Left renal cortex interstitium (tissue), 4 donors: ENCODE measurements around the gene SP6. TPM values are rescaled to one million over a fixed set of nuclear protein-coding genes. Genes with fewer than 3 reads are reported as not detected.

ENCODE experiments used
- DNase-seq, 4 donors: peaks; one replicate each; pipeline ENCODE4 v3.0.0-alpha.2; 2013; ENCODE audit warnings: low read depth in 4 of 4, low spot score in 2 of 4, missing footprints in 1 of 4
- polyA plus RNA-seq, 4 donors: library from polyadenylated mRNA; unstranded; fragments of 120-200 nt; gene quantifications; one replicate each; pipeline ENCODE4 v1.2.1, GENCODE V29; 2013; ENCODE audit not compliant: insufficient read length in 4 of 4

SP6 gene
- polyA plus RNA-seq, 4 donors = 2.3 to 3.8 (median 3.0) TPM

- no peak for DNase-seq
Observed at GRCh38 chr17:47800686-47801085, 50.3 kb downstream of the SP6 start.

- DNase-seq = no peak
Observed at GRCh38 chr17:47797797-47798196, 53.2 kb downstream of the SP6 start.

Other genes starting within 250 kb of the SP6 start
- gene KPNB1, start 201.2 kb downstream of the SP6 start, polyA plus RNA-seq = 100 to 1,000 TPM; 220 to 256 (median 244) TPM
- 10 to 100 TPM; 22.3 to 36.7 (median 30.5) TPM for gene TBKBP1, start 157.0 kb downstream of the SP6 start, polyA plus RNA-seq
- under 1 TPM; 0.03 to 0.21 (median 0.13) TPM for gene TBX21, start 117.9 kb downstream of the SP6 start, polyA plus RNA-seq
- 10 to 100 TPM; 10.9 to 17.3 (median 14.0) TPM for gene OSBPL7, start 29.4 kb downstream of the SP6 start, polyA plus RNA-seq
- gene MRPL10, start 19.6 kb downstream of the SP6 start, polyA plus RNA-seq = 10 to 100 TPM; 52.1 to 55.6 (median 53.4) TPM
- gene LRRC46, start 19.5 kb downstream of the SP6 start, polyA plus RNA-seq = 1 to 10 TPM; 1.7 to 3.7 (median 2.7) TPM
- 10 to 100 TPM; 48.7 to 82.3 (median 56.0) TPM for gene SCRN2, start 9.9 kb downstream of the SP6 start, polyA plus RNA-seq
- gene SP2, start 45.1 kb upstream of the SP6 start, polyA plus RNA-seq = 10 to 100 TPM; 21.6 to 26.2 (median 24.3) TPM
- gene PNPO, start 90.4 kb upstream of the SP6 start, polyA plus RNA-seq = 10 to 100 TPM; 21.0 to 22.6 (median 21.6) TPM
- 10 to 100 TPM; 15.8 to 26.7 (median 23.0) TPM for gene PRR15L, start 106.7 kb upstream of the SP6 start, polyA plus RNA-seq
- 100 to 1,000 TPM; 120 to 197 (median 146) TPM for gene CDK5RAP3, start 120.0 kb upstream of the SP6 start, polyA plus RNA-seq
- gene COPZ2, start 186.6 kb upstream of the SP6 start, polyA plus RNA-seq = 10 to 100 TPM; 13.7 to 24.0 (median 20.6) TPM
- 100 to 1,000 TPM; 205 to 268 (median 232) TPM for gene NFE2L1, start 197.2 kb upstream of the SP6 start, polyA plus RNA-seq